Activated T-cell treated with anti-CD3 and anti-CD28 coated beads for 24 hours (primary cell): ENCODE data around the gene BBLN.
A peak's percentile ranks its signal among the peaks of the same experiment; 100 is the strongest.
"Not testable (repeated sequence)": the region's sequence is repeated elsewhere in the genome, so short reads cannot be mapped to it uniquely, and the experiment has no call there.

Experiments used
- DNase-seq: peaks from one replicate; pipeline ENCODE4 v3.0.0-alpha.2; 2020; ENCODE audit warnings: low read depth

BBLN gene, protein sequence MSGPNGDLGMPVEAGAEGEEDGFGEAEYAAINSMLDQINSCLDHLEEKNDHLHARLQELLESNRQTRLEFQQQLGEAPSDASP

DNA sequence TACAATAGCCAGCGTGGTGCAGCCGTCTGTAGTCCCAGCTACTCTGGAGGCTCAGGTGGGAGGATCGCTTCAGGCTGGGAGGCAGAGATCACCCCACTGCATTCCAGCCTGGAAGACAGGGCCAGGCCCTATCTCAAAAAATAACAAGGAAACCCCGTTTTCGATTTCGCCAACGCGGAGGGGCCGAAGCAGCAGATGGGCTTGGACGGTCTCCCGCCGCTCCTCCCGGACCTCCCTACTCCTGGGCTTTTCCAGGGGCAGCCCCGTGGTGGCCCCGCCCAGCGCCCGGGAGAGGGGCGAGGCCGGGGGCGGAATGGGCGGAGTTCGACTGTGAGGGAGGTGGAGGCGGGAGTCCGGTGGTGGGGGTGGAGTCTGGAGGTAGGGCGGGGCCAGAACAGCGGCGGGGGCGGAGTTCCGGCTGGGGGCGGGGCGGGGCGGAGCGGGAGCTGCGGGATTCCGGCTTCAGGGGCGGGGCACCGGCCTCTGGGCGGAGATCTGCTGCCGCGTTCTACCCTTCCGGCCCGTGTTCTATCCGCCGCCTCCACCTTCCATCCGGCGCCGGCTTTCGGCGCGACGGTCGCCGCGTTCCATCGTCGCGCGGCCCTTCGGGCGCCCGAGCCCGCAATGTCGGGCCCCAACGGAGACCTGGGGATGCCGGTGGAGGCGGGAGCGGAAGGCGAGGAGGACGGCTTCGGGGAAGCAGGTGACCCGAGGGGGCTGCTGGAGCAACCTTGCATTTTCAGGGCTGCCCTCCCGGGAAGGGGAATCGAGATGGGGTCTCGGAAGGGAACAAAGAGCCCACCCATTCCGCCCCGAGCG is at the start of gene BBLN:
BBLN (plus strand) TSS at position 482 of the 819 bp plus-strand sequence; CDS start at position 625, 143 bp downstream.
- DNase-seq: peak; percentile 92

DNA sequence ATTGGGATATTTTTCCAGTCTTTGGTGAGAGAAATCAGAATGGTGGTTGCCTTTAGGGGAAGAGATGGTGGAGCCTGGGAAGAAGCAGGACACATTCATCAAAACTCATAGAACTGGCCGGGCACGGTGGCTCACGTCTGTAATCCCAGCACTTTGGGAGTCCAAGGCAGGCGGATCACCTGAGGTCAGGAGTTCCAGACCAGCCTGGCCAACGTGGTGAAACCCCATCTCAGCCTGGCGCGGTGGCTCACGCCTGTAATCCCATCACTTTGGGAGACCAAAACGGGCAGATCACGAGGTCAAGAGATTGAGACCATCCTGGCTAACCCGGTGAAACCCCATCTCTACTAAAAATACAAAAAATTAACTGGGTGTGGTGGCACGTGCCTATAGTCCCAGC is 48.3 kb upstream of the BBLN start:
- DNase-seq: not testable (repeated sequence)

DNA sequence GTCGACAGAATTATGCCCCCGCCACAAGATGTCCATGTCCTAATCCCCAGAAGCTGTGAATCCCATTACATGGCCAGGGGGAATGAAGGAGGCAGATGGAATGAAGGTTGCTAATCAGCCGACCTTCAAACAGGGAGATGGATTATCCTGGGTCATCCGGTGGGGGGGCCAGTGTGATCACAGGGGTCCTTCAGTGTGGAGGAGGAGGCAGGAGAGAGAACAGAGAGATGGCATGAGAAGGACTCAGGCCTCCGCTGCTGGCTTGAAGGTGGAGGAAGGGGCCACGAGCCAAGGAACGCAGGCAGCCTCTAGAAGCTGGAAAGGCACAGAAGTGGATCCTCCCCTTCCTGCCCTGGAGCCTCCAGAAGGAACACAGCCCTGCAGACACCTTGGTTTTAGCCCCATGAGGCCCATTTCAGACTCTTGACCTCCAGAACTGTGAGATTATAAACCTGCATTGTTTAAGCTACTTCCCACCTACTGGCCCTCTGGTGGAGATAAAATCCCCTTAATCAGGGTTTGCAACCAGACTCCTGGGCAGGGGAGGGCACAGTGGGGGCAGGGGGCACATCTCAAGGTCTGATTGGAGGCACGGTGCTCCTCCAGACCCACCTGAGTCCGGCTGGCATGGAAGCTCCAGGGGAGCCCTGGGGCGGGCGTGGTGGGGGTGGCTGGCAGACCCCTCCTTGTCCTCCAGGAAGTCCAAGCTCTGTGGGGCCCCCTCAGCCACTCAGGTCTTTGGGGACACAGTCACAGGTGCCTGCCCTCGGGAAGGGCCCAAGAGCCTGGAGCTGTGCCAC is 46.3 kb upstream of the BBLN start:
- no peak for DNase-seq

DNA sequence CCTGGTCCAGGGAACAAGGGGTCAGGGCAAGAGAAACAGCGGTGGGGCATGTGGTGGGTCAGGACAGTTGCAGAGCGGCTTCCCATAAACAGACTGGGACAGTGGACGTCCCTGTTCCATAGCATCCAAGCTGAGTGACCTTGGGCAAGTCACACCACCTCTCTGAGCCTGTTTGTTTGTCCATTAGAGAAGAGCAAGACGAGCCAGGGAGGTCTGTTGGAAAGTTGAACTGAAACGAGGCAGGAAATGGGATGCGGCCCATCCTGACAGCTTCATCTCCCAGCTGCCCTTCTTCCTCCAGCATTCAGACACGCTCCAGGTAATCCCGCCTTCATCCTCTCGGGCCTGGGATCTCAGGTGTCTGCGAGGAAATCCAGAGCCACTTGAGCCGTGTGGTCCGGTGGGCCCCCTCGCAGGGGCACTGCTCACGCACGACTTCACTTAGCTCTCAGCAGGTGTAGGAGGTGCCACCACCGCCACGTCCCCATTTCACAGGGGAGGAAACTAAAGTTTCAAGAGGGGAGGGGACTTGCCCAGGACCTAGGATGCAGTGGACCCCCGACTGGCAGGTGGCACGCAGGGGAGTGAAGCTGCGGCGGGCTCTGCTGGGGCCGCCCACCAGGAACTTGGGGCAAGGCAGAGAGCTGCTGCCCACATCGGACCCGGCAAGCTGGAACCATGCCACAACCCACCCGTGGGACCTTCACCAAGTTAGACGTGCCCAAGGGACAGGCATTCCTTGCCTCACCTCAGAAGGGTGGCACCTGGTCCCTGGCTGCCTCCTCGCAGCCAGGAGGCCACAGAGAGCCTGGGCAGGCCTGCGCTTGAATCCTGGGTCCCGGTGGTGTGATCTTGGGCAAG is 45.5 kb upstream of the BBLN start:
- DNase-seq: no peak

DNA sequence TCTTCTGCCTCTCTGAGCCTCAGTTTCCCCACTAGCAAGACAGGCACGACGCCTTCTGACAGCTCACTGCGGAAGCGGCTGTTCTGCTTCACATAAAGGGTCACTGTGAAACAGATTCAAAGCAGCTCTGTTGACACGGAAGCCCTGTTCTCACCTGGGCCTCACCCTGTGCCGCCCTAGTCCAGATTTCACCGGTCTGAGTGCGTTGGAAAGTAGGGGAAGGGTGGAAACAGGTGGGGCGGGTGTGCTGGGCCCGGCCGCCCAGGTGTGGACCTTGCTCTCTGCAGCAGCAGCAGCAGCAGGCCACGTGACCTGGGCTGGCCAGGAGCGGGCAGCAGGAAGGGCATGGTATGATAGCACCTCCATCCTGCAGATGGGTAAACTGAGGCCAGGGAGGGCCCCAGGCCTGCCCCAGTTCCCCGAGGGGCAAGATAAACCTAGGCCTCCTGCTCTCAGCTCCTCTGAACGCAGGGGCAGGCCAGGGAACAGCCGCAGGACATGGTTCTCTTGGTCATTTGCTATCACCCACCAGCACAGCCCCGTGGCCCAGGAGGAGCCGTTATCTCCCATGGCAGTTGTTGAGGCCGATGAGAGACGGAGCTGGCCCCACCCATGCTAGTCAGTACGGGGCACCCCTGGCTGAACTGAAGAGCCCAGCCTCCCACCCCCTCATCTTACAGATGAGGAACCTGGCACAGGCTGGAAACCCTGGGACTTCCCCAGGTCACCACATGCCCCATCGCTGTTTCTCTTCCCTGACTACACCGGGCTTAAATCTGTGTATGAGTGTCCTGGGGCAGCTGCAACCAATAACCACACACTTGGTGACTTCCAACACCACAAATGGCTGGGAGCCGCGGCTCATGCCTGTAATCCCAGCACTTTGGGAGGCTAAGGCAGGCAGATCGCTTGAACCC is 44.6 kb upstream of the BBLN start:
- no peak for DNase-seq

DNA sequence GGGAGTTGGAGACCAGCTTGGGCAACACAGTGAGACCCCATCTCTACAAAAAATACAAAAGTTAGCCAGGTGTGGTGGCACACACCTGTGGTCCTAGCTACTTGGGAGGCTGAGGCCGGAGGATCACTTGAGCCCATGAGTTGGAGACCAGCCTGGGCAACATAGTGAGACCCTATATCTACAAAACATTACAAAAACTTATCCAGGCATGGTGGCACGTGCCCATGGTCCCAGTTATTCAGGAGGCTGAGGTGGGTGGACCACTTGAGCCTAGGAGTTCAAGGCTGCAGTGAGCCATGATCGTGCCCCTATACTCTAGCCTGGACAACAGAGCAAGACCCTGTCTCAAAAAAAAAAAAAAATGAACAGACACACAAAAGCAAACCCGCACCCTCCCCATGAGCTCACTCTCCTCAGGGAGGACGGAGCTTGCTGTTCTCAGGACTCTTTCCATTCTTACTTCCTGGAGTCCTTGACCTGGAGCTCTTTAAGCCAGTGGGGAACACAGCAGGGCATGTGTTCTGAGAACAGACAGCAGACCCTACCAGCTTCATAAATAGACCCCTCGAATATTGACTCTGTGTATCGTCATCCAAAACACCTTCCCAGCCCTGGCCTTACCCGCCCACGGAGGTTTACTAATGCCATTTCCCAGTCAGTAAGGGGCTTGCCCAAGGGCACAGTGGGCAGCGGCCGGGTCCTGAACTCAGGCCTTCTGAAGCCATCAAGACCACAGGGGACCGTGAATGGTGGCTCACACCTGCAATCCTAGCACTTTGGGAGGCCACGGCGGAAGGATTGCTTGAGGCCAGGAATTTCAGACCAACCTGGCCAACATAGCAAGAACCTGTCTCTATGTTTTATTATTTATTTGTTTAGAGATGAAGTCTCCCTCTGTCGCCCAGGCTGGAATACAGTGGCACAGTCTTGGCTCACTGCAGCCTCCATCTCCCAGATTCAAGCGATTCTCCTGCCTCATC is 43.7 kb upstream of the BBLN start:
- DNase-seq: no peak

DNA sequence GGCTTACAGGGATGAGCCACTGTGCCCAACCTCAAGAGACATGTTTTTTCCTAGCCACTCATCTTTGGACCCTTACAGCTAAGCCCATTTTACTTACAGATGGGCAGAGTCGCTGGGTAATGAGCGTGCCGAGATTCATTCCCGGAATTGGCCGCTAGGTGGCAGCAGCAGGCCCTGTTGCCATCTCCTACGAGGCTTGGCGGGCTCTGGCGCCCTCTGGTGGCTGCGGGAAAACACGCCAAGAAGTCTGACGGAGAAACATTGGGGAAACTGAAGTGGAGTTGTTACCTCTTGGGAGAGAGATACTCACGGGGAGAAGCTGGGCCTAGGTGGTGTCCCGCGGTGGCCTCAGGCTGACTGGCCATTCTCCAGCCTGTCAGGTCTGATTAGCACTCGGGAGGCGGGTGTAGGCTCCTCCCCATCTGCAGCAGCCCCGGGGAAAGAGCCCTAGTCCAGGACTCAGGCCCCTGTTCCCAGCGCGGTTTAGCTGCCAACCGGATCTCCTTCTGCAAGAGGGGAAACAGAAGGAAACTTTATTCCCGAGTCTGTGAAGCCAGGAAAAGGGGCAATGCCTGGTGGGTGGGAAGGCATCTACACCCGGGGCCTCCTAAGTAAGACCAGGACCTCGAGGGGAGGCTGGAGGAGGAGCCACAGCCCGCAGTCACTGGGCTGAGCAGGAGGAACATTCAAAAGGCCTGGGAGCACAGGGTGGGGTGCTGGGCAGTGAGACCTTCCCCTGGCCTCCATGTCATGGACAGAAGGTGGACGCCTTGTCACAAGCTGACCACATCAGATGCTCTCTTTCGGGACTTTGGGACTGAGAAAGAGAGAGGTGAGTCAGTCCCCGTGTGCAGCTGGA is 42.2 kb upstream of the BBLN start:
- peak; percentile 94 for DNase-seq

DNA sequence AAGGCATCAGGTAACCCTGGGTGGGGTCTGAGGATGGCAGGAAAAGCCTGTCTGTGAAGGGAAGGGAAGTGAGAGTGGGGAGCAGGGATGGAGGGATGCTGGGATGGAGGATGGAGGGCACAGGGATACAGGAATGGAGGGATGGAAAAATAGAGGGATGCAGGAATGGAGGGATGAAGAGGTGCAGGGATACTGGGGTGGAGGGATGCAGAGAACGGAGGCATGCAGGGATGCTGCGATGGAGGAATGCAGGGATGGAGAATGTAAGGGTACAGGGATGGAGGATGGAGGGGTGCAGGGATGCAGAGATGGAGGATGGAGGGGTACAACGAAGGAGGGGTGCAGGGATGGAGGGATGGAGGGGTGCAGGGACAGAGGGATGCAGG is 41.6 kb upstream of the BBLN start:
- no peak for DNase-seq

DNA sequence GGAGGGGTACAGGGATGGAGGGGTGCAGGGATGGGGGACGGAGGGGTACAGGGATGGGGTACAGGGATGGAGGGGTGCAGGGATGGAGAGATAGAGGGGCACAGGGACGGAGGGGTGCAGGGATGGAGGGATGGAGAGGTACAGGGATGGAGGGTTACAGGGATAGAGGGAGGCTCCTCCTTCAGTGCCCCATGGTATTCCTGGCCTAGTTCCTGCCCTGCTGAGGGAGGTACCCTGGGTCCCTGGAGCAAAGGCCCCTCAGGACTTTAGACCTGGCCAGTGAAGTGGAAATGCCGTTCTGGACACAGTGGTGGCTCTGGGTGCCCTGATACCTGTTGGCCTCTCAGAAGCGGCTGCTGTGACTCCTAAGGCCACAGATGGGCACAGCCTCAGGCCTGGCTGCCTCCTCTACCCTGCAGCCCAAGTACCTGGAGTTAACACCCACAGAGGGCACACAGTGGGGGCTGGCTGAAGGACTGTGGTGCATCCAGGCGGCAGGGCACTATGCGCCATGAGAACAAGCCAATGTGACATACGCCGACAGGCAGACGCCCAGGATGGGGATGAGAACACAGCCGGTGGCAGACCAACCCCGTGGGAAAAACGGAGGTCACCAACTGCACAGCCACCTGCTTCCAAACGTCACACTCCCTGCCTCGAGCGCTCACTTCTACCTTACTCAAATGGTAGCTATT is 40.9 kb upstream of the BBLN start:
- DNase-seq: no peak

DNA sequence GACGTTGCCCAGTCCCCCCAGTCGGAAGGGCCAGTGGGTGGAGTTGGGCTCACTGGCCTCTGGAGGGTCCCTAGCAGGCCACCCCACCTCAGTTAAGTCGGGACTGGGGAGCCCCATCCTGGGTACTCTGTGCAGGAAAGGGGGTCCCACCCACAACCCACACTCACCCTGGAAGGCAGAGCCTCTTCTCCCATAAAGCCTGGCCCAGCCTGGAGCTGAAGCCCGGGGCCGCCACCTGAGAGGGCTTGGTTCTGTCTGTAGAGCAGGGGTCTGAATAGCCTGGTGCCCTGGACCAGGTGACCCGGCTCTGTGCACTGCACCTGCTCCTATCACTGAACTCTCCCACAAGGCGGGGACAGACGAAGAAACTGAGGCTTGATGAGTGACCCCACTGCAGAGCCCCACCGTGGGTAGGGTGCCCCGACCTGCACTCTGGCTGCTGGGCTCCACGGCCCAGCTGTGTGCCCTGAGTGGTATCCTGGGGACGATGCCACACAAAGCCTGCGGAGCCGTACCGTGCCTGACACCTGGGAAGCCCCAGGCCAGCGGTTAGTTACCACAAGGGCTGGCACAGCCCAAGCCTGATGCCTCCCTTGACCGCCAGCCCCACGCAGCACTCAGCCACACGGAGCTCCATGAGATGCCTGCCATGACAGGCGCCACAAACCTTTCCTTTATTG is 39.9 kb upstream of the BBLN start:
- DNase-seq: no peak

DNA sequence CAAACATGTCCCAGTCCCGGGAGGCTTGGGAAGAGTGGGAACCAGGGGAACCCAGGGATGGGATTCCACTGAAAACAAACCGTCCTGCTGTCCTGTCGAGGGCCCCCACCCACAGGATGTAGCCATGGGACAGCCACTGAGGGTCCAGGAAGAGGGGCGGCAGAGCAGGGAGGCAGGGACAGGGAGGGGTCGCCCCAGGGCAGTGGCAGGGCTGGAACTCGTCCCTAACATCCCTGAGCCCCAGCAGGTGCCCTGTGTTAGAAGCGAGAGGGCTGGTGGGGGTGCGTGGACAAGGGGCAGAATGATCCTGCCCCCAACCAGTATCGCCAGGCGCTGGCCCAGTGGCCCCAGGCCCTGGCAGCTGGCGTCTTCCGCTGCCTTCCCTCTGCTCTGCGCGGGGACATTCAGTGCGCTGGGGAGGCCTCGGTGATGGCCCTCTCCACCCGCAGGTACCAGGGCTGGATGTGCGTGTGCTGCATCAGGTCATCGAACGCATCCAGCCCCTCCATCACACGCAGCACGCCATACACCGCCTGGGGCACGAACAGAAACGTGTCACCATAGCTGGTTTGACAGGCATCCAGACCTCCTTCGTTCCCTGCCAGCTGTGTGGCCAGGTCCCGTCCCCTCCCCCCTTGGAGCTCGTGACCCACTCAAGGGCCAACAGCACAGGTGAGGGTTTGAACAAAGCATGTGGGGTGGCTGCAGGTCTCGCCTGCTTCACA is 39.2 kb upstream of the BBLN start:
- DNase-seq: no peak

DNA sequence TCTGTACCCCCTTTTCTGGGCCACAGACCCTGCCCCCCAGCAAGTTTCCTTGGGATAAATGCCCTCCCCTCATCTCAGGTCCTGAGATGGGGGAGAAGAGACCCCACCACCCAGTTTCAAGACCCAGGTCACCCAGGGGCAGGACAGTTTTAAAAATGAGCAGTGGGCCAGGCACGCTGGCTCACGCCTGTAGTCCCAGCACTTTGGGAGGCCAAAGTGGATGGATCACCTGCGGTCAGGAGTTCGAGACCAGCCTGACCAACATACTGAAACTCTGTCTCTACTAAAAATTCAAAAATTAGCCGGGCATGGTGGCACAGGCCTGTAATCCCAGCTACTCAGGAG is 38.6 kb upstream of the BBLN start:
- no peak for DNase-seq

DNA sequence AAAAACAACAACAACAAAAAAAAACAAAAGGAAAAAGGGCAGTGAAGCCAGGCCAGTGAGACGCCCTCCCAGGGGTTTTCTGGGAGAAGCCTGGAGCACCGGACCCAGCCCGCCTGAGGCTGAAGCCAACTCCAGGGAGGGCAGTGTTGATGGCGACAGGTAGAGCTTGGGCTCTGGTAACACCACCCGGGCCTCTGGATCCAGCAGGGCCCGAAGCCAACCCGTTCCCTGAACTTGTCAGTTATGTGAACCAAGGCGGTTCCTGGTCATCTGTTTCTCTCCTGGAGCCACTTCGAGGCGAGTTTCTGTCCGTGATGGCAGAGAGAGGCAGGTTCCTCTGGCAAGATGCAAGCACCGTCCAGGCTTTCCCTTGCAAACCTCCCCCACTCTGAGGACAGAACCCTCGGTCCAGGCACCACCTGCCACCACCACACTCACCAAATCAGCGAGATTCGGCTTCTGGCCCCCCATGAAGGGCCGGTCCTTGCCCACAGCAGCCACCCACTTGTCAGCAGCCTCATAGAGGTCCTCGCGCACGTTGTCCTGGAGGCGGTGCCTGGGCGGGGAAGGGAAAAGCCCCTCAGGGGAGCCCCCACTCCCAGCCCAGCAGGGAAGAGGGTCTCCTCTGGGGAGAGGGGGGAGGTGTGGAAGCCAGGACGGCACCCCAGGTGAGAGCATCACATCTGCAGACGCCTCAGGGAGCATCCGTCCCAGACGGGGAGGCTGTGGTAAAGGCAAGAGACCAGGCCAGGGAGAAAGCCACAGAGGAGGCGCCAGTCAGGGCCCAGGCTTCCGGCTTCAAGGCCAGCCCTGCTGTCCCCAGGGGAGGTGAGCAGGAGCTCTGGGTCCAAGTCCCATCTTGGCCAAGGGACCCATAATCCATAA is 37.9 kb upstream of the BBLN start:
- DNase-seq: no peak

DNA sequence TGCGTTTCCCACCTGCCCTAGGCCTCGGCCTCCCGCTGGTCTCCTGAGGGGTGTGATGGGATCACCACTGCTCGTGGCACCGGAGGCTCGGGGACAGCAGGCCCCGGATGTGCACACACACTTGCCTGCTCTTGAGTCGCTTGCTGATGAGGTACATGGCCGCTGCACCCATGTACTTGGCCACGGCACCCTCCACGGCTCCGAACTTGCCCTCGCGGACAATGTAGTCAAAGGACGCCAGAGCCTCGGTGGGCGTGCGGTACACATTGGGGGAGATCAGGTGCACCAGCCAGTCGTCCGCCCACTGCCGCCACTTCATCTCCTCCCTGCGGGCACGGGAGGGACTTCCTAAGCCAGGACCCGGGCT is 37.3 kb upstream of the BBLN start:
- no peak for DNase-seq

DNA sequence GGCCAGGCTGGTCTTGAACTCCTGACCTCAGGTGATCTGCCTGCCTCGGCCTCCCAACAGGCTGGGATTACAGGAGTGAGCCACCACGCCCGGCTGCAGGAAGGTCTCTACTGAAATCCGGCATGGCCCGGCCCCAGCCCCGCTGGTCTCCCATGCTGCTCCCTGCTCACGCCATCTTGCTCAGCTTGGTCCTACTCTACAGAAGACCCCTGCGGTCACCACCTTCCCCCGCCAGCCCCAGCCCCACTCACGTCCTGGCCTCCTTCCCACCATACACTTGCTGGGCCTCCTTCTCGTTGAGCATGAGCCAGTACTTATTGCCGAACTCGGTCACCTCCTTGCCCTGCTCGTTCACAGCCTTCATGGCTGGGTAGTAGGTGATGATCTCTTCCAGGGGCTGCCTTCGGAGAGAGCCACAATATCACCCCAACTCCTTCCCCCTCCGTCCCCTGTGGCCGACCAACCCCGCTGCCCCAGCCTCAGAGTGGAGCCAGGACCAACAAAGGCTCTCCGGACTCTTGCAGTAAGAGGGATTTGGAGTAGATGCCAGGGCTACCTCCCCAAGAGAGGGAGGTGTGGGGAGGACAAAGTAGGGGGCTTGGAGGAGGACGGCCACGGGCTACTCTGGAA is 36.5 kb upstream of the BBLN start:
- no peak for DNase-seq

DNA sequence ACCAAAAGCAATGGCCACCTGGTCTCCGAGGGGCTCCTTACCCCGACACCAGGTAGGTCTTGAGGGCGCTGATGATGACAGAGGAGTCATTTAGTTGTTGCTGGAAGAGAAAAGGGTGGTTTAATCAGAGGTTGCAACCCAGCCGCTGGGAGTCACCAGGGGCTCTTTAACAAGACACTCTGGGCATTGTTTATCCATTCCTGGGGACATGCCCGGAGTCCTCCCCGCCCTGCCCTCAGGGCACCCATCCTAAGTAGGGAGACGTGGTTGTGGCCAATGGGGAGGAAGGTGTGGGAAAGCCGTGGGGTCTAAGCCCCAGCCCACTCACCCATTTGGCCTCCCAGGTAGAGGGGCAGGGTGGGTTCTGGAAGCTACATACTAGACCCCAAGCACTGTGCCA is 35.6 kb upstream of the BBLN start:
- no peak for DNase-seq
